Measurements from ENCODE around the gene TTN.

DNA sequence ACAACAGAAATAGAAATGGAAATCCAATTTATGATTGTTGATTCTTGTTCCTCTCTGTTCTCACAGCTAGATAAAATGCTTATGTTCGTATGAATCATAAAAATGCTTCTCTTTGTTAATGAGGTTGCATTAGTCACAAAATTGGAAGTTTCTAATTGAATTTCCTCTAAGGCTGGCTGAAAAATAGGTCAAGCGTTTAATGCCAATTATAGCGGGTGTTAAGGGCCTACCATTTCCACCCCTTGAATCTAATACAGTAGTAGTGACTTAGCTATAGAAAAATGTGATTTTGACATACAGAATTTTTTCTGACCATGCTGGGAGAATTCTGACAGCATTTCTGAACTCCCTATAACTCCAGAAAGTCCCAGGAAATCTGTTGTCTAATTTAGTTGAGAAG lies 107.1 kb downstream of the TTN start:
- no peak for TF ChIP-seq CTCF (IDR thresholded peaks at IDR 0.05)
- no peak for TF ChIP-seq POLR2AphosphoS5 (IDR thresholded peaks at IDR 0.05; ENCODE audit: low read depth, low read length)
- TF ChIP-seq, protein P1, sequence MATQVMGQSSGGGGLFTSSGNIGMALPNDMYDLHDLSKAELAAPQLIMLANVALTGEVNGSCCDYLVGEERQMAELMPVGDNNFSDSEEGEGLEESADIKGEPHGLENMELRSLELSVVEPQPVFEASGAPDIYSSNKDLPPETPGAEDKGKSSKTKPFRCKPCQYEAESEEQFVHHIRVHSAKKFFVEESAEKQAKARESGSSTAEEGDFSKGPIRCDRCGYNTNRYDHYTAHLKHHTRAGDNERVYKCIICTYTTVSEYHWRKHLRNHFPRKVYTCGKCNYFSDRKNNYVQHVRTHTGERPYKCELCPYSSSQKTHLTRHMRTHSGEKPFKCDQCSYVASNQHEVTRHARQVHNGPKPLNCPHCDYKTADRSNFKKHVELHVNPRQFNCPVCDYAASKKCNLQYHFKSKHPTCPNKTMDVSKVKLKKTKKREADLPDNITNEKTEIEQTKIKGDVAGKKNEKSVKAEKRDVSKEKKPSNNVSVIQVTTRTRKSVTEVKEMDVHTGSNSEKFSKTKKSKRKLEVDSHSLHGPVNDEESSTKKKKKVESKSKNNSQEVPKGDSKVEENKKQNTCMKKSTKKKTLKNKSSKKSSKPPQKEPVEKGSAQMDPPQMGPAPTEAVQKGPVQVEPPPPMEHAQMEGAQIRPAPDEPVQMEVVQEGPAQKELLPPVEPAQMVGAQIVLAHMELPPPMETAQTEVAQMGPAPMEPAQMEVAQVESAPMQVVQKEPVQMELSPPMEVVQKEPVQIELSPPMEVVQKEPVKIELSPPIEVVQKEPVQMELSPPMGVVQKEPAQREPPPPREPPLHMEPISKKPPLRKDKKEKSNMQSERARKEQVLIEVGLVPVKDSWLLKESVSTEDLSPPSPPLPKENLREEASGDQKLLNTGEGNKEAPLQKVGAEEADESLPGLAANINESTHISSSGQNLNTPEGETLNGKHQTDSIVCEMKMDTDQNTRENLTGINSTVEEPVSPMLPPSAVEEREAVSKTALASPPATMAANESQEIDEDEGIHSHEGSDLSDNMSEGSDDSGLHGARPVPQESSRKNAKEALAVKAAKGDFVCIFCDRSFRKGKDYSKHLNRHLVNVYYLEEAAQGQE (IDR thresholded peaks at IDR 0.05; ENCODE audit: insufficient read depth in 1 of 2, low read depth in 2 of 2, low read length in 1 of 2), result no peak

All from Panc1 (cell line).